ENCODE data around the gene FGD5. TPM values are rescaled to one million over a fixed set of nuclear protein-coding genes. Genes with fewer than 3 reads are reported as not detected.
A peak's percentile ranks its signal among the peaks of the same experiment; 100 is the strongest.

FGD5 gene
- total RNA-seq, 1 donor, result 0.18 TPM

DNA sequence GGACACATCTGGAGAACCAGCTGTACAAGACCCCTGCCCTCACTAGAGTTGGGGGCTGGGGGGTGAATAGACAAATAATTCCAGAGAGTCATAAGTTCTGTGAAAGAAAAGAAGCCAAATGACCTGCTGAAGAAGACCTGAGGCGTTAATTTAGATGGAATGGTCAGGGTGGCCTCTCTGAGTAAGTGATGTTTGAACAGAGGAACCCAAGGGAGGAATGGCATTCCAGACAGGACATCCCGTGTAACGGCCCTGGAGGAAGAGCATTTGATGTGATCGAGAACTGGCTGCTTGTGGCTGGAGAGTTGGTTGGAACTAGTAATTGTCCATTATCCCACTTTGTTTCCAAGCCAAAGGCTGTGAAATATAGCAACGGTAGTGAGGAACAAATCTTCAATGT, 130.4 kb downstream of the FGD5 start:
- TF ChIP-seq, protein P1, sequence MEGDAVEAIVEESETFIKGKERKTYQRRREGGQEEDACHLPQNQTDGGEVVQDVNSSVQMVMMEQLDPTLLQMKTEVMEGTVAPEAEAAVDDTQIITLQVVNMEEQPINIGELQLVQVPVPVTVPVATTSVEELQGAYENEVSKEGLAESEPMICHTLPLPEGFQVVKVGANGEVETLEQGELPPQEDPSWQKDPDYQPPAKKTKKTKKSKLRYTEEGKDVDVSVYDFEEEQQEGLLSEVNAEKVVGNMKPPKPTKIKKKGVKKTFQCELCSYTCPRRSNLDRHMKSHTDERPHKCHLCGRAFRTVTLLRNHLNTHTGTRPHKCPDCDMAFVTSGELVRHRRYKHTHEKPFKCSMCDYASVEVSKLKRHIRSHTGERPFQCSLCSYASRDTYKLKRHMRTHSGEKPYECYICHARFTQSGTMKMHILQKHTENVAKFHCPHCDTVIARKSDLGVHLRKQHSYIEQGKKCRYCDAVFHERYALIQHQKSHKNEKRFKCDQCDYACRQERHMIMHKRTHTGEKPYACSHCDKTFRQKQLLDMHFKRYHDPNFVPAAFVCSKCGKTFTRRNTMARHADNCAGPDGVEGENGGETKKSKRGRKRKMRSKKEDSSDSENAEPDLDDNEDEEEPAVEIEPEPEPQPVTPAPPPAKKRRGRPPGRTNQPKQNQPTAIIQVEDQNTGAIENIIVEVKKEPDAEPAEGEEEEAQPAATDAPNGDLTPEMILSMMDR (IDR thresholded peaks at IDR 0.05; ENCODE audit: insufficient read depth, low read length), result no peak
- no peak for DNase-seq (ENCODE audit: low read depth)
- peak overlapping the region; percentile 80 for H3K4me3 ChIP-seq (ENCODE audit: low read depth, low read length)

DNA sequence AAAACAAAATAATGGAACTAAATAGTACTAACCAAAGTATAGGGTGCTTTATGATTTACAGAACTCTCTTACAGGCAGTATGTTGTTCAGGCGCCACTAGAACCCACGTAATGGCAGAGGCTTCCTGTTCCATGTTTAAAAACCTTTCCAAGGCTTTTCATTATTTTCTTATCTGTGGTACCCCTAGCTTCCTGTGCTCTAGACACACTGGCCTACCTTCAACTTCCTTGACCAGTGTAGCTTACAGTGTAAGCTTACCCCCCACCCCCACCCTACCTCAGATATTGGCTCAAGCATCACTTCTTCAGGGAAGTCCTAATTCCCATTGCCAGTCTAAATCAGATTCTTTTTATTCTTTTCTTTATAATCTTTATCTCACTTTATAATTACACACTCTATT, 131.5 kb downstream of the FGD5 start:
- no peak overlapping the region for H3K4me3 ChIP-seq (ENCODE audit: low read depth, low read length)
- TF ChIP-seq, protein P1 (IDR thresholded peaks at IDR 0.05; ENCODE audit: insufficient read depth, low read length), result no peak
- DNase-seq (ENCODE audit: low read depth), result no peak

DNA sequence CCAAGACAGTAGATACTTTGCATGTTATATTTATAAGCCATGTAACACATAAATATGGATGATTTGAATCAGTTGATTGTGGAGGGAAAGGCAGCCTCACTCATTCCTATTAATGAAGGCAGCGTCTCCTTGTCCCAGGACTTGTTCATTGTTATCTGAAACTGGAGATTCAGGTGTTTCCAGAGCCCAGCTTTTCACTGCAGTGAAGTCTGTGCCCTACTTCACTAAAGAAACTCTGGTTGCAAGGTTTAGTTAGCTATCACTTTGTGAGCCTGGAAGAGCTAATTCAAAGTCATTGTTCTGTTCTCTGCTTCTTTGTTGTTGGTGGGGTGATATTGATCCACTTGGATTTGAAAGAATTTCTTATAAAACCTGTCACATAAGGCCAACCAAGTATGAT, 138.4 kb downstream of the FGD5 start:
- TF ChIP-seq, protein P1 (IDR thresholded peaks at IDR 0.05; ENCODE audit: insufficient read depth, low read length), result no peak
- H3K4me3 ChIP-seq (ENCODE audit: low read depth, low read length), result no peak overlapping the region
- no peak for DNase-seq (ENCODE audit: low read depth)

DNA sequence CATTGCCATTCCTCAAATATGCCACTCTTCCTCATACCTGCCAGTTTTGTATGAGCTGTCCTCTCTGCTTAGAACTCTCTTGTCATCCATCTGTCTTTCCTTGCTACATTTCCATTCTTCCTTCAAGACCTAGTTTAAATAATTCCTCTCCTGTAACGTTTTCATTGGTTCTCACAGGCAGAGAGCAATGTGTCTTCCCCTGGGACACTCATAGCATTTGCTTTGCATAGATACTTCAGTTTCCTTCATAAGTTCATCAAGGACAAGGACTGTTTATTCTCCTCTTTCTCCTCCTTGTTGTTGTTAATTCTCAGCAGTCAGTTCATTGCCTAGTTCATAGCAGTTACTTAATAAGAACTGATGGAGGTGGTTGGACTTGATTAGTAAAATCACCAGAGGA, 139.2 kb downstream of the FGD5 start:
- no peak for DNase-seq (ENCODE audit: low read depth)
- TF ChIP-seq, protein P1 (IDR thresholded peaks at IDR 0.05; ENCODE audit: insufficient read depth, low read length), result no peak
- H3K4me3 ChIP-seq (ENCODE audit: low read depth, low read length), result no peak overlapping the region

DNA sequence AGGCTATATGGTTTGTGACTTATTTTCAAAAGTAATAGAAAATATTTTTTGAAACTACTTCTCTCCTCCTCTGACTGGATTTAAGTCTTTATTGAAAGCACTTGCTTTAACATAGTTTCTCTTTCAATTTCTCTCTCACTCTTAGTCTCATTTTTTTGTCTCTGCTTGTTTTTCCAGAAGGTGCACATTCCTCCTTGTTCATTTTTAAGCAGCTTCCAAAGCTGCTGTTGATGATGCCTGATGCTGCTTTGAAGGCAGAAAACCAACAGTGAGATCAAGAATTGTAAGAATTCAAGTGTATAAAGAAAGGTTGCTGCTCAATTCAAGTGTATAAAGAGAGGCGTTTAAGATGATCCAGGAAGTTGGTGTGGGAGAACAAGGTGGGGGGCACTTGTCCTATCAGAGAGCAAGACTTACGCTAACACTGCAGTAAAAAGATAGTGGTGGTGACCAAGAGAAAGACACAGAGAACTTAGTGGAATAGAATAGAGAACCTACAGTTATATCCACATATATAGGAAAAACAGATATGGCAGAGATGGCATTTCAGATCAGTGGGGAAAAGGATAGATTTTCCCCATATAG, 140.7 kb downstream of the FGD5 start:
- H3K4me3 ChIP-seq (ENCODE audit: low read depth, low read length), result no peak overlapping the region
- TF ChIP-seq, protein P1 (IDR thresholded peaks at IDR 0.05; ENCODE audit: insufficient read depth, low read length), result no peak
- no peak for DNase-seq (ENCODE audit: low read depth)

DNA sequence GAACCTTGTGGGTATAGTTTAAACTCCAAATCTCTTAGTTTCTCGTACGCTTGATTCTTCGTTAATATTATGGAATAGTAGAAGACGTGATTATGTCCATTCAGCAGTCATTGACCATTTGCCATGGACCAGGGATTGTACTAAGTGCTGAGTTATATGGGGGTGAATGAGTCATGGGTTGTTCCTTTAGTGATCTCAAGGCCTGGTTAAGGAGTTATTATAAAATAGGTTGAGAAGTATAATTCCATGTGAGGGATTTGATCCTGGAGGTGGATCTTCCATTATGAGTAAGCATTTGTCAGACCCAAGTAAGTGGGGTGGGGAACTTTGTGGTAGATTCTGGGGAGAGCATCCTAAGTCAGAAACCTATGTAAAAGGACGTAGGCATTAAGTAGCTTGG, 144.0 kb downstream of the FGD5 start:
- TF ChIP-seq, protein P1 (IDR thresholded peaks at IDR 0.05; ENCODE audit: insufficient read depth, low read length), result no peak
- H3K4me3 ChIP-seq (ENCODE audit: low read depth, low read length), result no peak overlapping the region
- peak; percentile 19 for DNase-seq (ENCODE audit: low read depth)

DNA sequence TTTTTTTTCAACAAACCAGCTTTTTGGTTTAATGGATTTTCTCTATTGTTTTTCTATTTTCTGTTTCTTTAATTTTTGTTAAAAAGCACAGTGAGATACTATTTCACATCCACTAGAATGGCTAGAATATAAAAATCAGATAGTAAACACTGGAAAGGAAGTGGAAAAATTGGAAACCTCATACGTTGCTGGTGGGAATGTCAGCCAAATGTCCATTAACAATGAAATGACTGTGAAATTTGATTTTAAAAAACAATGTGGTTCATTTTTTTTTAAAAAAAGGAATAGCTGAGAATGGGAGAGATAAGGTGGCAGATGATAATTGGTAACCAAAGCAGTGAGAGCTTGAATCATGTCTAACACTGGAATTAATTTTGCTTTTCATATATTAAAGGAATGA, 148.5 kb downstream of the FGD5 start:
- TF ChIP-seq, protein P1 (IDR thresholded peaks at IDR 0.05; ENCODE audit: insufficient read depth, low read length), result no peak
- no peak for DNase-seq (ENCODE audit: low read depth)
- H3K4me3 ChIP-seq (ENCODE audit: low read depth, low read length), result no peak overlapping the region

Data from fibroblast of the aortic adventitia (primary cell).